Amniotic stem cell (primary cell): ENCODE results near the gene IFNGR1.
A peak's percentile ranks its signal among the peaks of the same experiment; 100 is the strongest.
"Not testable (repeated sequence)": the region's sequence is repeated elsewhere in the genome, so short reads cannot be mapped to it uniquely, and the experiment has no call there.

ENCODE experiments used
- DNase-seq: peaks from one replicate; lab custom pipeline; 2025; lab: John Stamatoyannopoulos, UW

Gene IFNGR1

GRCh38 chr6:137236581-137237355 lies 17.6 kb upstream of the IFNGR1 start:
- no peak for DNase-seq

- no peak for DNase-seq
Measured at GRCh38 chr6:137235686-137236085, 16.5 kb upstream of the IFNGR1 start.

DNA sequence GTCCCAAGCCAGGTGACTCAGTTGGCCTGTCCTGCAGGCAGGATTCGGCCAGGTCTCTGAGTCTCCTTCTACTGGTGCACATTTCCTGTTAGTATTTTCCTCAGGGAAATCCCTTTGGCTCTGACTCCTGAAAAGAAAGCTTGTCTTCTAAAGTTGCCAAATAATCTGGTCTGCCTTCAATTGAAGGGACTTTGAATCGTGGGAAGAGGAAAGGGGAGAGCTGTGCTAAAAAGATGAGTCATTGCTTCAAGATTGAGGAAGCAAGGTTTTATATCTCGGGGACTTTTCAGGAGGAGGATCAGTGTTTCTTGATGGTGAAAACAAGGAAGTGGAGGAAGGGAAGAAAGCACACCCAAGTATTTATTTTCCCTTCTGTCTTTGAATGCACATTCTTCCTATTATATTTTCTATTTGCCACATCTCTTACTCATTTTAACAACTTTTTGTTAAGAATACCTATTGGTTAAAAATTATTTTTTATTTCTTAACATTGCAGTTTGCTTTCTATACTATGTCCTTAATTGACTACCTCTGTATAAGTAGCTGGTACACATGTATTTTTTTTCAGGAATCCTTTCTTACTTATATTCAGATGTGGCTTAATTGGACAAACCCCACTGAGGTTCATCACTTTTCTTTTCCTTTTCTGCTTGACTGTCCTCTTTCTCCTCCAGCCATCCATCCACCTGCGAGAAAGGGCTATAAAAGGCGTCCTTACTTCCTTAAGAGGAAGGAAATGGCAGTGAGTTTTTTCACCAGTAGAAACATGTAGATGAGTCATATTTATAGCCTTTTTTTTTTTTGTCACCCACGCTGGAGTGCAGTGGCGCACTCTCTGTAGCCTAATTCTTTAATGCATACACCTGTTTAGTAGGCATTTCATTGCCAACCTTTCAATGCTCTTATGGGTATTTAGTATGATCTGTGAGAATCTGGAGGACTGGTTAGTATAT lies 15.0 kb upstream of the IFNGR1 start:
- DNase-seq = peak; percentile 60

DNA sequence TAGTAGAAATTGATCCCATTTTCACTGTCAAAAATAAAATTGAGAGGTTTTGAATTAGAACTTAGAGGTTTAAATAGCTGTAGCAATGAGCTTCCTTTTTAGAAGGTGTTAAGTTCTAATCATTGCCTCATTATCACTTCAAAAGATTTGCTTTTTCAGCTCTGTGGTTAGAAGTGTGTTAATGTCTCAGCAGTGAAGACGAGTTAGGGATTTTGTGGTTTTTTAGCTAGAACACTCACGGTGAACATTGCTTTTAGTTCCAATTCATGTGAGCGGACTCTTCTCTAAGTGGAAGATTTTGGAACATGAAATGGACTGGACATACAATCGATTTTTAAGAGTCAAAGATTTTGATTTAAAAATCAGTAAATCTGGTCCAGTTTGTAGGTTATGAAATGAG lies 12.7 kb upstream of the IFNGR1 start:
- no peak for DNase-seq

DNA sequence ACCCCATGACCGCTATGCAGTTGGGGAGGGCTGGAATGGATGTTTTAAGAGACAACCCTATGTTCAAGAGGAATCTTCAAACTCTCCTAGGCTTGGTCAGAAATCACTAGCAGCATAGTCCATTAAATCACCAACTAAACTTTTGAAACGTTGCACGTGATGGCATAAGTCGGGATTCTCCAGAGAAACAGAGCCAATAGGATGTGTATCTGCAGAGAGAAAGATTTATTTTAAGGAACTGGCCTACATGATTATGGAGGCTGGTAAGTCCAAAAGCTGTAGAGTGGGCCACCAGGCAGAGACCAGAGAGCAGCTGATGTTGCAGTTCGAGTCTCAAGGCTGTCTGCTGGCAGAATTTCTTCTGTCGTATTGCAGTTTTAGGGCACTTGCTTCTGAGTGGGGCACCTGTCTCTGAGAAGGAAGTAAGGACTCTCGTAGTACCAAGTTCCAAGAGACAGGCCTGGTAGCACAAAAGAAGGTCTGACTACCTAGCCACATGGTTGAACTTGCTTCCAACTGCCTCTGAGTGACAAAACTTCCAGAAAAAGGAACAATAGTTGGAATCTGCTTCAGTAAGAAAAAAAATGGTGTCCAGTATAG lies 11.9 kb upstream of the IFNGR1 start:
- no peak for DNase-seq

- no peak for DNase-seq
Measured at GRCh38 chr6:137230547-137230946, 11.4 kb upstream of the IFNGR1 start.

DNA sequence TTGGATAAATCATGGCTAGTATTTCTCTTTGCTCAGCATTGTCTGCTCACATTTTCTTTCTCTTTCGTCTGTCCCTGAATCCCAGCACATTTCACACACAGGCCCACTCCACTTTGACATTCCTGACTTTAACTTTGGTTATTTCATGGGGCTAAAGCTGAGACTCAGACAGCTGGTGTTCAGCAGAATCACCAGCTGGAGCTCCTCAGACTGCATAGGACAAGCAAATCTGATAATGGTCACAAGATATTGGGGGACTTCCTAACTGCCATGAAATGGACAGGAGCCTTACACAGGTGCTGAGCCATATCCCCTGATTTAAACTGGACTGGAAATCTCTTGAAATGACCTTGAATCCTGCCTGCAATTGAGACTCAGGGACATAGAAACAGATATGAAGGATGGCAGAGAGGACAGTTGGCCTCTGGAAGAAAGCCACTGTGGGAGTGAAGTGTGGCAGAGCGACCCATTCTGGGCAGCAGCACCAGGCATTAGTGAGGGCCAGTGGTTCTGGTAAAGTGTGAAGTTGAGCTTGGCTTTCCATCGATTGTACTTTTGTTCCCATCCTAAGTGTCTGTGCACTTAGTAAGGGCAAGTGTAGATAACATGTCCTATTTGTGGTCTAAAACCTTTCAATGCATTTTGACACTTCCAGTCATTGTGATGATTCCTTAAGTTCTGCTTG lies 10.0 kb upstream of the IFNGR1 start:
- DNase-seq = no peak

GRCh38 chr6:137227871-137228302 lies 8.7 kb upstream of the IFNGR1 start:
- DNase-seq = no peak

- DNase-seq = no peak
Measured at GRCh38 chr6:137226697-137227096, 7.5 kb upstream of the IFNGR1 start.

DNA sequence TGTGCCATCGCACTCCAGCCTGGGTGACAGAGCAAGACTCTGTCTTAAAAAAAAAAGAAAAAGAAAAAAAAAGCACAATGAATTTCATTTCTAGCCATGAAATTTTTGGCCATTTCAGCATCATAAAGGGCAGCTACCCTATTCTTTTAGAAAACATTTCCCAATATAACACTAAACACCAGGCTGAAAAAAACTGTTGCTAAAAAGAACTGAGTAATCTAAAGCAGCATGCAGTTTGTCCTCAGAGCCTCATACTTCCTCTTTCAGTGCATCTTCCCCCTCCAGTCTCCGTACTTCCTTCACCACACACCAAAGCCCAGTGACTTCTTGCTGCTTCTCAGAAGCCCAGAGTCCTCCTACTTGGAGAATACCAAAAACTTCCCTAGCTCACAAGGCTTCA lies 5.6 kb upstream of the IFNGR1 start:
- DNase-seq = no peak

GRCh38 chr6:137223370-137224131 lies 4.4 kb upstream of the IFNGR1 start:
- DNase-seq = no peak

DNA sequence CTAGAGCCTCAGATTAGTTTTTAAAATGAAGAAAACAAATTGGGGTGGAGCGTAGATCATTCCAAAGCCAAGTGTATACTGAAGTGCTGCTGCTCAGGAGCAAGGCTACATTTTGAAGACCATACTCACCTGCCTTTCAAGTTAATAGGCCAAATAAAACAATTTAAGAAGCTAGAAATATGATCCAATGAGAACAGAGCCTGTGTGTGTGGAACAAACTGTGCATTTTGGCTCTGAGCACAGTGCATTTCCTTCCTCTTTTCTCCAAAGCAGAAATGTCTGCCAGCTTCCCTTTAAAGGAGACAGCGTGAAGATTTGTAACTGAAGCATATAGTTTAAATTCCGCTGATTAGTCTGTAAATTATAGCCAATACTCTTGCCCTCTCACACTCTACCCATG lies 3.2 kb upstream of the IFNGR1 start:
- no peak for DNase-seq

- no peak for DNase-seq
Measured at GRCh38 chr6:137219664-137220252, 573 bp upstream of the IFNGR1 start.

- peak; percentile 47 for DNase-seq
Measured at GRCh38 chr6:137218473-137218916, 690 bp downstream of the IFNGR1 start.

GRCh38 chr6:137217801-137218472 lies 1.2 kb downstream of the IFNGR1 start:
- DNase-seq = no peak

- no peak for DNase-seq
Measured at GRCh38 chr6:137216875-137217553, 2.2 kb downstream of the IFNGR1 start.

DNA sequence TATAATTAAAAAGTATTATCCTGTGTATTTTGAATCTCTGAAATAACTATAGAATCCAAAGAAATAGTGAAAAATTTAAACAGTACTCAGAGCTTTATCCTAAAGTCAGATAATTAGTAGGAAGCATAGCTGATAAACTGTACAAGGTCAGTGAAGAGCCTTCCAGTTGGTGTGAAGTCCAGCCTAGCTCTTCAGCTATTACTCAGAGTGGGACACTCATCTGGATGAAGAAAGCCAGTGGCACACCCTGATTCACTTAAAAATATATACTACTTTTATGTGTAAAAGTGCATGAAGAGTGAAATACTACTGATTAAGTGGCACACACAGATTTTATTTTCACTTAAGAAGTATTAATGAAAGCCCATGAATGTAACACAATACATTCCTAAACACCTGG lies 3.1 kb downstream of the IFNGR1 start:
- no peak for DNase-seq

- DNase-seq = not testable (repeated sequence)
Measured at GRCh38 chr6:137215630-137216029, 3.6 kb downstream of the IFNGR1 start.

- DNase-seq = no peak
Measured at GRCh38 chr6:137214931-137215330, 4.3 kb downstream of the IFNGR1 start.

GRCh38 chr6:137213813-137214212 lies 5.4 kb downstream of the IFNGR1 start:
- DNase-seq = no peak
